HG03378 (cell line): Measurements from ENCODE around the gene ZNF653.
"Not testable (repeated sequence)": the region's sequence is repeated elsewhere in the genome, so short reads cannot be mapped to it uniquely, and the experiment has no call there.

Experiments
- ATAC-seq: cut with Tn5 transposase; IDR thresholded peaks from one replicate; pipeline ENCODE4 v1.9.1; 2021; ENCODE audit warnings: mild to moderate bottlenecking, moderate library complexity; ENCODE audit not compliant: unreplicated experiment

The ZNF653 gene

GRCh38 chr19:11457831-11458230, 47.8 kb downstream of the ZNF653 start:
- ATAC-seq, result no peak

GRCh38 chr19:11457115-11457514, 48.5 kb downstream of the ZNF653 start:
- no peak for ATAC-seq

GRCh38 chr19:11456659-11457058, 49.0 kb downstream of the ZNF653 start:
- ATAC-seq, result no peak

DNA sequence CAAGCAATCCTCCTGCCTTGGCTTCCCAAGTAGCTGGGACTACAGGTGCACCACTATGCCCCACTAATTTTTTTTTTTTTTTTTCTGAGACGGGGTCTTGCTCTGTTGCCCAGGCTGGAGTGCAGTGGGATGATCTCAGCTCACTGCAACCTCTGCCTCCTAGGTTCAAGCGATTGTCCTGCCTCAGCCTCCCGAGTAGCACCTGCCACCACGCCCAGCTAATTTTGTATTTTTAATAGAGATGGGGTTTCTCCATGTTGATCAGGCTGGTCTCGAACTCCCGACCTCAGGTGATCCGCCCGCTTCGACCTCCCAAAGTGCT, 50.4 kb downstream of the ZNF653 start:
- not testable (repeated sequence) for ATAC-seq

- no peak for ATAC-seq
Measured at GRCh38 chr19:11453468-11454341, 51.9 kb downstream of the ZNF653 start.

GRCh38 chr19:11452620-11453310, 52.9 kb downstream of the ZNF653 start:
- ATAC-seq, result no peak

DNA sequence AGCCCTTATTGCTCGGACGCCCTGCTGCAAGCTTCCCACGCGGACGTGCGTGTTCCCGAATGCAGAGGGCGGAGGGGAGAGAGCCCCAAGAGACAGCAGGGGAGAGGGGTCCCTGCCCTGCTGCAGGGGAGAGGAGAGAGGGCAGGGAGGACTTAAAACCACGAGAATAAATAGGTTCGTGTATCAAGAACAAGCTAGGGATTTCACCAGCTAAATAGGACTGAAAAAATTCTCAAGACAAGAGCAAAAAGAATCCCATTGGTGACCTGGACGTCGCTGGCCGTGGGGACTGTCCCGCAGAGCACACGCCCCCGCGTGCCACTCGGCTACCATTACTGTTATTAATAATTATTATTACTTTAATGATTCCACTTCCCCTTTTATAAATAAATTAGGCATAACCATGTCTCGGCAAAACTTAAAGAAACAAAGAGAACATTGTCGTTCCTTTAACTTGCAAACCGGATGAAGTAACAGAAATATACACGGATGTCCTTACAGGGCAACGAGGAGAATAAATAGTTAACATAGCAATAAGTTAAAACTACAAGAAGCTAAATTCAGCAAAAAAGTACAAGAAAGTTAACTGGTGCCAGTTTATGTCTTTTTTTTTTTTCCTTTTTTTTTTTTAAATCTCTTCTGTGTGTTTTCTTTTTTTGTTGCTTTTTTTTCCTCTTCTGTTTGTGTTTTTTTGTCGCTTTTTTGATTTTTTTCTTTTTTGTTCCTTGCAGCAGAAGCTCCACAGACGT, 53.6 kb downstream of the ZNF653 start:
- ATAC-seq, result no peak

- no peak for ATAC-seq
Measured at GRCh38 chr19:11451327-11451870, 54.2 kb downstream of the ZNF653 start.

- no peak for ATAC-seq
Measured at GRCh38 chr19:11450570-11451326, 54.9 kb downstream of the ZNF653 start.

DNA sequence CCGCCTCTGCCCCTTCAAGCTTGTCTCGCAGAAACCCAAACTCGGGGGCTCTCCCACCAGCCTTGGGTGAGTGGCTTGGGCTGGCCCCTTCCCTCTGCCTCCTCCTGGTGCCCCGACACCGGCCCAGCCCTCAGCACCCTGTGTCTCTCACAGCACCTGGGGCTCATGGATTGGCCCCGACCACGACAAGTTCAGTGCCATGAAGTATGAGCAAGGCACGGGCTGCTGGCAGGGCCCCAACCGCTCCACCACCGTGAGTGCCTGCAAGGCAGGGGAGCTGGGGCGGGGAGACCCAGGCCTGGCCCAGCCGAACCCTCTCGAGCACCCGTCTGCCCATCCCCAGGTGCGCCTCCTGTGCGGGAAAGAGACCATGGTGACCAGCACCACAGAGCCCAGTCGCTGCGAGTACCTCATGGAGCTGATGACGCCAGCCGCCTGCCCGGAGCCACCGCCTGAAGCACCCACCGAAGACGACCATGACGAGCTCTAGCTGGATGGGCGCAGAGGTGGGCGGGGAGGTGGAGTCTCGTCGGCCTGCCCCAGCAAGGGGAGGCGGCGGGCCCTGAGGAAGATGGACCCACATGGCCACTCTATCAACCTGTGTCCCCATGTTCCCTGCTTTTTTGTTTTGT, 56.6 kb downstream of the ZNF653 start:
- no peak for ATAC-seq

- no peak for ATAC-seq
Measured at GRCh38 chr19:11448410-11448809, 57.2 kb downstream of the ZNF653 start.

DNA sequence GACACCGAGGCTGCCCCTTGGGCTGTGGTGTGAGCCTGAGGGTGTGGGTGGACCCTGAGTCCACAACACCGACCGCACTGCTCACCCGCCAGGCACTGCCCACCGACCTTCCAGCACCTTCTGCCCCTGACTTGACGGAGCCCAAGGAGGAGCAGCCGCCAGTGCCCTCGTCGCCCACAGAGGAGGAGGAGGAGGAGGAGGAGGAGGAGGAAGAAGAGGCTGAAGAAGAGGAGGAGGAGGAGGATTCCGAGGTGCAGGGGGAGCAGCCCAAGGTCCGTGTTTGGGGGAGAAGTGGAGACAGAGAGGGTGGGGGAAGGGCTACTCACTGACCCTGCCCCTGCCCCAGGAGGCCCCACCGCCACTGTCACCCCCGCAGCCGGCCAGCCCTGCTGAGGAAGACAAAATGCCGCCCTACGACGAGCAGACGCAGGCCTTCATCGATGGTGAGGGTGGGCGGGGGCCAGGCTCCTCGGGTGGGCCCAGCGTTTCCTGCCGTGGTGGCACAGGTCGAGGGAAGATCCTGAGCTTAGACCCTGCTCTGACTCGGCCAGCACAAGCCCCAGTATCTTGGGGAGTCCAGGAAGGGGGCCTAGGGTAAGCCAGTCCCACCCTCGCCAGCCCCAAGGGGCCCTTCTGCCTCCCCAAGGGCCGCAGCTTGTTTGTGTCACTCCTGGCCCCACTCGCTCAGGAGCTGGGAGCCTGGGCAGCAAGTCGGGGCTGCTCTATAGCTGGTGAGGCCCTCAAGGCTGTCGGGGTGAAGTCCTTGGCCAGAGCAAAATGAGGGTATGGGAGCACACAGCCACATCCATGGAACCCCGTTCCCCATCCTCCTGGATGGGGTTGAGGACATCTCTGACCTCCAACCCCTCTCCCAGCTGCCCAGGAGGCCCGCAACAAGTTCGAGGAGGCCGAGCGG, 58.0 kb downstream of the ZNF653 start:
- no peak for ATAC-seq

- no peak for ATAC-seq
Measured at GRCh38 chr19:11446652-11447301, 58.9 kb downstream of the ZNF653 start.

DNA sequence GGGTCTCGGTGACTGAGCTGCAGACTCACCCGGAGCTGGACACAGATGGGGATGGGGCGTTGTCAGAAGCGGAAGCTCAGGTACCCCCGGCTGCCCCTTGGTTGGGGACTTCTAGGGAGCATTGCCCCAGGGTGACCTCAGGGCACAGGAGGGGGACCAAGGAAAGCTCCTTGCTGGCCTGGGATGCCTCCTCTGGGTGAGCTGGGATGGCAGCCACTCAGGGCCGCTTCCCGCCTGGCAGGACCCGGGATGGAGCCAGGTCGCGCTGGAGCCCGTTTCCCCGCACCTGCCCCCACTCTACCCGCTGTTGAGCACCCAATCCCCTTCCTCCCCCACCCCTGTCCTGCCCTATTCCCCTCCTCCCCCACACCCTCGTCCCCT, 59.4 kb downstream of the ZNF653 start:
- no peak for ATAC-seq

DNA sequence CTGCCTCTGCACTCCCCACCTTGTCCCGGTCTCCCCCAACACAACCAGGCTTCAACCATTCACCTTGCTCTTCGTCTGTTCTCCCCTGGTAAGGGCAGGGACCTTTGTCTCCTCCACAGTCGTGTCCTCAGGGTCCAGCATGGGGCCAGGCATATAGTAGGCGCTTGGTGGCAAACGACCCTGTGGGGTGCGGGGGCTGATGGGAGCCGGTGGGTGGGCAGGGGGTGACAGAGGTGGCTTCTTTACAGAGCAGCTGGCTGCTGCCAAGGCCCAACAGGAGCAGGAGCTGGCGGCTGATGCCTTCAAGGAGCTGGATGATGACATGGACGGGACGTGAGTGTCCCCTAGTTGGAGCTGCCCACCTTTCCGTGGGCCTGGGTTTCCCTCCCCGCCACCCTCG, 60.5 kb downstream of the ZNF653 start:
- ATAC-seq, result no peak

DNA sequence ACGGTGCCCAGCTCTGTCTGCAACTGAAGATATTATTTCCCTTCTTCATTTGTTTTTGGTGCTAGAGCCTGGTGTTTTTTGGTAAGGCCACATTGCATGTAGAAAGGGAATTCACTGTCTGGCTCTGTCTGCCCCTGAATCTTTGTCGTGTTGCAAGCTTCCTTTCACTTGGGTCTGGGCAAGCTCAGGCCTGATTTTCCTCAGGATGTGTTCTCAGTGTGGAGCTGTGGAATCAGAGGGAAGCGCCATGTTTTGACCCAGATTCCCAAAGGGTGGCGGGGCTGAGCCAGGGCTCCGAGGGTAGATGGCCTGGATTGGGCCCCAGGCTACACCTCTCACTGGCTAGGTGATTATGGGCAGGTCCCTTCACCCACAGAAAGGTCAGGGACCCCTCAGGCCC, 61.6 kb downstream of the ZNF653 start:
- ATAC-seq, result no peak

- no peak for ATAC-seq
Measured at GRCh38 chr19:11437955-11438354, 67.7 kb downstream of the ZNF653 start.

- ATAC-seq, result no peak
Measured at GRCh38 chr19:11435833-11436313, 69.8 kb downstream of the ZNF653 start.
